Mesenteric fat pad (tissue), 1 donor: ENCODE measurements around the gene ABCG8. TPM values are rescaled to one million over a fixed set of nuclear protein-coding genes. Genes with fewer than 3 reads are reported as not detected.

Experiments
- DNase-seq: peaks from one replicate; pipeline ENCODE4 v3.0.0-alpha.2; 2020; ENCODE audit warnings: low spot score
- total RNA-seq: library from RNA; stranded (reverse); fragmentation: NEBNext Ultra II Directional; extraction: Animal tissue kit (Norgen Biotek cat#: 25700); gene quantifications from one replicate; pipeline ENCODE4 v1.2.1, GENCODE V29; 2021
- donor health status: DM: yes; HTN: yes; CAD: no.

The ABCG8 gene
- total RNA-seq, 1 donor from 2014 or later: not detected

- no peak for DNase-seq
Observed at GRCh38 chr2:43855292-43855691, 16.5 kb downstream of the ABCG8 start.

DNA sequence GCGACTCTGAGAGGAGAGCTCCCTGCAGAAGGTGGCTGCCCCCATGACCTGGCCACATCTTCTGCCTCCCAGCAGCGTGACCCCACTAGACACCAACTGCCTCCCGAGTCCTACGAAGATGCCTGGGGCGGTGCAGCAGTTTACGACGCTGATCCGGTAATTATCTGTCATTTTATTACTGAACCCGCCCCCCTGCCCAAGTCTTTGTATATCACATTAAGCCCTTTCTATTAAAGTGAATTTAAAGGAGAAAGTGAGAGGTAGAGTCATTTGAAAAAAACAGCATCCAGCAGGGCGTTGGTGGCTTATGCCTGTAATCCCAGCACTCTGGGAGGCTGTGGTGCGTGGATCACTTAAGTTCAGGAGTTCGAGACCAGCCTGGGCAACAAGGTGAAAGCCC, 33.4 kb downstream of the ABCG8 start:
- DNase-seq: no peak

GRCh38 chr2:43874776-43875451, 36.1 kb downstream of the ABCG8 start:
- no peak for DNase-seq

DNA sequence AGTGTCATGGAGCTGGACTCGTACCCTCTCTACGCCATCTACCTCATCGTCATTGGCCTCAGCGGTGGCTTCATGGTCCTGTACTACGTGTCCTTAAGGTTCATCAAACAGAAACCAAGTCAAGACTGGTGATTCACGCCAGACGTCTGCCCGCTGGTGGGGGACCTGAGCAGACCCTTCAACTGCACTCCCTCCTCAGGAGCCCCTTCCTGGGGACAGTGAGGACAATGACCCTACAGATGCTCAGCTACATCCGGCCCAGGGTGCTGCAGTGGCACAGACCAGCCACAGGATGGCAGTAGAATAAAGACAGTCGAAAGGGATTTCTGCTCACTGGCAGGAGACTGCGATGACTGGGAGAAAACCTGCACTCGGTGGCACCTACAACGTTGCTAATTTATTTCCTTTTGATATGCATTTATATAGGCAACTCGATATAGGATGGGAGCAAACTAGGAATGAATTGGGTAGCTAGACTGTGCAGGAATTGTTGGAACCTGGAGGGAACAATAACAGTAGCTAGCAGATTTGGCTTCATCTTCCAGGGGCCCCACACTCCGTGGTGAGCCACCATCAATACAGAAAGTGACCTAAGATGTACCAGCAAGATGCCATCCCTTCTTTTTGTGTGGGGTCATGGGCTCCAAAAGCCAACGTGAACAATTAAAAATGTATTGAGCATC, 39.2 kb downstream of the ABCG8 start:
- no peak for DNase-seq

DNA sequence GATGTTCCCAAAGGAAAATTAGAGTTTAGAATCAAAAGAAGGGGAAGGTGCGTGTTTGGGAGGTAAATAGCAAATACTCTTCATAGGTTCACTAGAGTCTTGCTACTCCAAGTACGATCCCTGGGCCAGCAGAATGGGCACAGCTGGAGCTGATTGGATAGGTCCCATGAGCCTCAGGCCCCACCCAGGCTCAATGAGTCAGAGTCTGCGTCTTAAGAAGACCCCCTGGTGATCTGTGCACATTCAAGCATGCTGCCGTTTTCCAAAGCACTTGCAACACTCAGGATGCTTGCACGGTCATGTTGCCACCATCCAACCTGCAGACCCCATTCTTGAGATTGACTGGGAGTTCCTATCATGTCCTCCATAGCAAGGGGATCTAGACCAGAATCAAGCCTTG, 40.5 kb downstream of the ABCG8 start:
- no peak for DNase-seq

- DNase-seq: no peak
Observed at GRCh38 chr2:43880471-43880870, 41.7 kb downstream of the ABCG8 start.

DNA sequence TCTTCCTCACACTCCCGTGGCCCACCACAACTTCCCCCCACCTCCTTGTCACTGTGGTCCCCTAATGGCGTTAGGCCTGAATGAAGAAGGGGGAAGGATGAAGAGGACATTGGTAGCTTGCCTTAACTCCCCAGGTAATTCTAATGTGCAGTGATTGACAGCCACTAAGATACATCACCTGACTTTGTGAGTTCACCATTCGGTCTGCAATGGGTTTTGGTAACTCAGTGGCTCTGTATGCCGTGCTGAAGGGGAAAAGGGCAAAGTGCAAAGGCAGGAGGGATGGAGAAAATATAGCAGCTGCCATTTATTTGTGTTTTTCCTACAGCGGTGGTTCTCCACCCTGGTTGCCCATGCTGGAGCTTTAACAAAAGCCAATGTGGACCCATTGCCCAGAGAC, 42.2 kb downstream of the ABCG8 start:
- DNase-seq: no peak

DNA sequence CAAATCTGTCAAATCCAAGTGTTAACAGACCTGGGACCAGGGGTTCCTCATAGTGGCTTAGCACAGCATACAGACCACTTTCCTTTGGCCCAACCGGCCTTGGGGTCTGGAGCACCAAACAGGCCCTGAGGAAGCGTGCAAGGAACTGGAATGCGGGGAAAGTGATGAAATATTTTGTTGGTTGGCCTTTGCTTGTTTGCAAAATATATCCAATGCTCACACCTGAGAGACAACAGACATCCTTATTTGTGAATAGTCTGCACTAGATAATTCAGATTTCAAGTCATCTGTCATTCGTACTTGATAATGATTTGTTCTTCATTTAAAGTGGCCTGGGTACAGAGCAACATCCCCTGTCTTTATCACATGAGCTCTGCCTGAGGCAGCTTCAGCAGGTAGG, 43.5 kb downstream of the ABCG8 start:
- DNase-seq: no peak

GRCh38 chr2:43884689-43885088, 45.9 kb downstream of the ABCG8 start:
- DNase-seq: no peak

- no peak for DNase-seq
Observed at GRCh38 chr2:43885132-43885632, 46.4 kb downstream of the ABCG8 start.

DNA sequence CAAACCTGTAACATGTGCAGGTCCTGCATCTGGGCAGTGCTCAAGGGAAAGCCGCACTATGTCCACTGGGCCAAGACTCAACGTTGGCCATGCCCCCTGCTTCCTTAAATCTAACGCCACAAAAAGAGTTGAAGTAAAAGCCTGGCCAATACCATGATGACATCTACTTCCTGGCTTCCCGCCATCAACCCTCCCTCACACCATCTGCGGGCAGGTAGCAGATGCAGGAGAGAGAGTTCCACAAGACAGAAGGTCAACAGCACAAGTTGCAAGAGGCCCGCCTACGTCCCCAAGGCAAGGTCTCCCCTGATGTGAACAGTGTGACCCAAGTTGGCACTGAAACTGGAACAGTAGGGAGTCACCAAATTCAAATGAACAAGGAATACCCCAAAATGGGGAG, 48.4 kb downstream of the ABCG8 start:
- DNase-seq: no peak

- no peak for DNase-seq
Observed at GRCh38 chr2:43889416-43889815, 50.6 kb downstream of the ABCG8 start.

- DNase-seq: no peak
Observed at GRCh38 chr2:43890855-43891254, 52.1 kb downstream of the ABCG8 start.

- DNase-seq: no peak
Observed at GRCh38 chr2:43894743-43895142, 56.0 kb downstream of the ABCG8 start.

- DNase-seq: no peak
Observed at GRCh38 chr2:43896906-43897305, 58.1 kb downstream of the ABCG8 start.

- DNase-seq: no peak
Observed at GRCh38 chr2:43897492-43897891, 58.7 kb downstream of the ABCG8 start.

- no peak for DNase-seq
Observed at GRCh38 chr2:43898134-43898837, 59.5 kb downstream of the ABCG8 start.

DNA sequence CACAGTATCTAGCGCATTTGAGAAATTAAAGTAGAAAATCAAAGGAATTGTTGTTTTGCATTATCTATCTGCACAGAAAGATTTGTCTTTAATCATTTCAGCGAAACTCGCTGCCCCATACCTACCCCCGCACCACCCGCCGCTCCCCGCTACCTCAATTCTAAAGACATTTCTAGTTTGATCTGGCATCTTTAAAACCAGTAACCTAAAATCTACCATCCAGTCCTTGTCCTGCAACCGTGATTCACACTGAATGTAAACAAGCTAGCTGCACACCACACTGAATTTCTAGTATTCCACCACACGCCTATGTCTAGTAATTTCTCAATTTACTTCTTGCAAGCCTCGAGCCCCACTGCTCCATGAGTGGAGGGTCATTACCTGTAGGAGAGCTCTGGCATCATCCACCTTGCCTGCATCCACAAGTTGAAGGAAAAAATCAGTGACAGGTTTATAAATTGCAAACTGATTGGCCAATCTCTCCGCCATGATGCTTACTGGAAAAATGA, 60.1 kb downstream of the ABCG8 start:
- no peak for DNase-seq

DNA sequence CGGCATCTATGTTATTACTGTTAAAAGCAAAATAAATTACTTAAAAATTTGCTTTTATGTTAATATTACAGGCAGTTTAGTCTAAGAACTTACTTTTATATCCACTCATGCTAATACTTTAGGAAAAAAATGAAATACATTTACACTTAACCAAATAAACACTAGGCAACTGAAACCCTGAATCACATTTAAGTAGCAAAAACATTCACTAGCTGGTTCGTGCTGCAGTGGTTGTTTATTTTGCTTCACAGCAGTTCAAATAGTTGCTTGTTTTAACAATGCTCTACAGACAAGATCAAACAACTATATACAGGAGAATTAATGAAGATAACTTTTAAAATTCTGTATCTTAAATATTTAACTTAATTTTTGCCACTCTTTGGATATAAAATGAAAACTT, 60.8 kb downstream of the ABCG8 start:
- DNase-seq: no peak

GRCh38 chr2:43905371-43905803, 66.6 kb downstream of the ABCG8 start:
- no peak for DNase-seq

DNA sequence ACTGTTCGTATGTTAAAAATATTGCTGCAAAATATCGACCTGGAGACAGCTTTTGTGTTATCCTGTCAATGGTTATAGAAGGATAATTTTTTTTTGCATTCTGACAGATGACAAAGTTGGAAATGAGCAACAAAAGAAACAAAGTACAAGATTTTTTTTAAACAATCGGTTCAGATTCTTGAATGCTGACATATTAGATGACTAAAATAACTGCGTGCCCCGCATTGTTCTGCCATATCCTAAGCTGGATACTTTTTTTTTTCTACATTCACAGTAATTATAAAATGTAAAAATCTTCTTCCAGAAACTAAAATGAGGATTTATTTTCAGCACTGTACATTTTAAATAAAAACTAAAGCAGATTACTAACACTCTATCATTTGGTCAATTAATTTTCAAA, 67.1 kb downstream of the ABCG8 start:
- no peak for DNase-seq
